Lower leg skin (tissue), 3 donors: ENCODE results near the gene DAPK2.

Source experiments
- CTCF ChIP-seq, 3 donors: fragments of 450-650 bp; IDR thresholded peaks; one replicate each; pipeline ENCODE4 v1.5.1; 2016; ENCODE audit warnings: antibody characterized with exemption in 3 of 3, mild to moderate bottlenecking in 3 of 3, moderate library complexity in 2 of 3
- POLR2A ChIP-seq, 2 donors: fragments of 450-650 bp; IDR thresholded peaks; one replicate each; pipeline ENCODE4 v1.6.1; 2016 to 2017; ENCODE audit warnings: antibody characterized with exemption in 2 of 2, mild to moderate bottlenecking in 1 of 2, moderate library complexity in 1 of 2

GRCh38 chr15:63948971-63949370 lies 97.3 kb downstream of the DAPK2 start:
- TF ChIP-seq CTCF (IDR thresholded peaks at IDR 0.05) (no peak), POLR2A (IDR thresholded peaks at IDR 0.05) (no peak)
